Activated CD4-positive, alpha-beta T cell treated with anti-CD3 and anti-CD28 coated beads for 36 hours (primary cell): ENCODE results near the gene SIDT2. TPM values are rescaled to one million over a fixed set of nuclear protein-coding genes. Genes with fewer than 3 reads are reported as not detected.

Source experiments
- ATAC-seq: fragments of 200-7000 bp; cut with Tn5 transposase; one replicate; pipeline ENCODE4 v1.10.0; 2021; ENCODE audit warnings: mild to moderate bottlenecking, moderate library complexity
- CTCF ChIA-PET: fragments of 350-600 bp; sonication (Branson Sonifier 250); formaldehyde crosslinking; loops from one replicate; lab custom pipeline; 2021; ENCODE audit warnings: antibody characterized with exemption; lab: Charles Lee
- POLR2A ChIA-PET: fragments of 350-600 bp; sonication (Branson Sonifier 250); formaldehyde crosslinking; loops from one replicate; lab custom pipeline; 2021; ENCODE audit warnings: antibody characterized with exemption, inconsistent platforms; lab: Charles Lee
- DNase-seq: peaks from one replicate; pipeline ENCODE4 v3.0.0-alpha.2; 2020
- H3K27ac Mint-ChIP-seq: one replicate; pipeline ENCODE4 v1.8.0; 2021; ENCODE audit warnings: mixed read lengths
- H3K27me3 Mint-ChIP-seq: one replicate; pipeline ENCODE4 v1.8.0; 2021; ENCODE audit warnings: mixed read lengths
- H3K36me3 Mint-ChIP-seq: one replicate; pipeline ENCODE4 v1.8.0; 2021; ENCODE audit warnings: low read depth, mixed read lengths
- H3K4me1 Mint-ChIP-seq: one replicate; pipeline ENCODE4 v1.8.0; 2021; ENCODE audit warnings: mixed read lengths
- H3K4me3 Mint-ChIP-seq: one replicate; pipeline ENCODE4 v1.8.0; 2021; ENCODE audit warnings: mild to moderate bottlenecking, moderate library complexity, mixed read lengths
- H3K9me3 Mint-ChIP-seq: one replicate; pipeline ENCODE4 v1.8.0; 2021; ENCODE audit warnings: low read depth, mixed read lengths
- intact Hi-C, 2 experiments: fragments of 100-400 bp; cut with DNase I in 1 of 2; cut with micrococcal nuclease in 1 of 2; formaldehyde crosslinking; loops; one replicate each; pipeline versions ENCODE4 v1.14.2 to v1.15.1; 2022 to 2024; cut with DNase I, micrococcal nuclease
- total RNA-seq, 2 experiments: library from RNA; stranded (reverse); gene quantifications; one replicate each; pipeline ENCODE4 v1.2.3, GENCODE V29; 2021

The SIDT2 gene
- total RNA-seq, 2 experiments from 2014 or later, result 21.5 to 23.7 TPM

- intact Hi-C loops, result no loop called here
- H3K27ac Mint-ChIP-seq, result no peak overlapping the region
- peaks cover 3% of the 10 kb centered on the region for H3K36me3 Mint-ChIP-seq
- no peak overlapping the region for H3K4me3 Mint-ChIP-seq
- no peaks in the 10 kb centered on the region for H3K9me3 Mint-ChIP-seq
- H3K4me1 Mint-ChIP-seq, result no peaks in the 10 kb centered on the region
- ATAC-seq (no peak), DNase-seq (no peak)
- no peaks in the 10 kb centered on the region for H3K27me3 Mint-ChIP-seq
- ChIA-PET POLR2A (no interaction called here), CTCF (no interaction called here)
These were observed 18.5 kb downstream of the SIDT2 start for GRCh38 chr11:117197006-117197405.

GRCh38 chr11:117197516-117198456, 19.2 kb downstream of the SIDT2 start:
- DNase-seq (no peak), ATAC-seq (no peak)
- Mint-ChIP-seq H3K4me1 (no peaks in the 10 kb centered on the region), H3K27ac (no peak overlapping the region), H3K4me3 (no peak overlapping the region), H3K36me3 (peaks cover 3% of the 10 kb centered on the region), H3K9me3 (no peaks in the 10 kb centered on the region), H3K27me3 (no peaks in the 10 kb centered on the region)
- ChIA-PET POLR2A (no interaction called here), CTCF (interaction anchor here (0.7 kb wide), 1 partner anchor 16 kb away, joined by 3 read pairs; no protein-coding TSS in a partner anchor)
- intact Hi-C loops, result no loop called here

GRCh38 chr11:117198613-117199012, 20.1 kb downstream of the SIDT2 start:
- Mint-ChIP-seq H3K4me1 (no peaks in the 10 kb centered on the region), H3K4me3 (no peak overlapping the region), H3K27ac (no peak overlapping the region), H3K36me3 (peaks cover 3% of the 10 kb centered on the region), H3K9me3 (no peaks in the 10 kb centered on the region), H3K27me3 (no peaks in the 10 kb centered on the region)
- ChIA-PET CTCF (interaction anchor here (0.7 to 1.1 kb wide), 2 partner anchors 15 to 28 kb away, joined by 3 read pairs; no protein-coding TSS in a partner anchor), POLR2A (no interaction called here)
- DNase-seq (no peak), ATAC-seq (no peak)
- intact Hi-C loops, result no loop called here

GRCh38 chr11:117199053-117199915, 20.7 kb downstream of the SIDT2 start, which contains the start of gene TAGLN:
Gene TAGLN, plus strand, starts transcription at chr11:117199370. Its CDS starts 3,644 bp downstream, at chr11:117203014.
- ATAC-seq, result peak; percentile 25
- H3K36me3 Mint-ChIP-seq, result peaks cover 6% of the 10 kb centered on the region
- CTCF ChIA-PET, result interaction anchor here (1.1 kb wide), 1 partner anchor 27 kb away, joined by 3 read pairs; no protein-coding TSS in a partner anchor
- POLR2A ChIA-PET, result interaction anchor here (0.5 kb wide), 1 partner anchor 12 kb away, joined by 4 read pairs; no protein-coding TSS in a partner anchor
- H3K4me3 Mint-ChIP-seq, result no peak within 1 kb of the TSS
- no peak for DNase-seq
- H3K9me3 Mint-ChIP-seq, result no peaks in the 10 kb centered on the region
- no peak within 1 kb of the TSS for H3K27ac Mint-ChIP-seq
- no peaks in the 10 kb centered on the region for H3K27me3 Mint-ChIP-seq
- no peaks in the 10 kb centered on the region for H3K4me1 Mint-ChIP-seq
- intact Hi-C loops, result no loop called here

- no peak overlapping the region for H3K27ac Mint-ChIP-seq
- H3K4me3 Mint-ChIP-seq, result no peak overlapping the region
- peaks cover 11% of the 10 kb centered on the region for H3K36me3 Mint-ChIP-seq
- intact Hi-C loops, result no loop called here
- ChIA-PET POLR2A (interaction anchor here (0.5 kb wide), 1 partner anchor 11 kb away, joined by 4 read pairs; no protein-coding TSS in a partner anchor), CTCF (interaction anchor here (1.1 kb wide), 1 partner anchor 26 kb away, joined by 3 read pairs; no protein-coding TSS in a partner anchor)
- DNase-seq (no peak), ATAC-seq (no peak)
- H3K9me3 Mint-ChIP-seq, result no peaks in the 10 kb centered on the region
- no peaks in the 10 kb centered on the region for H3K27me3 Mint-ChIP-seq
- no peaks in the 10 kb centered on the region for H3K4me1 Mint-ChIP-seq
These were observed 21.6 kb downstream of the SIDT2 start for GRCh38 chr11:117199916-117200812.

GRCh38 chr11:117200813-117201657, 22.5 kb downstream of the SIDT2 start:
- no peak for DNase-seq
- ATAC-seq, result no peak
- no peaks in the 10 kb centered on the region for H3K4me1 Mint-ChIP-seq
- POLR2A ChIA-PET, result no interaction called here
- no peaks in the 10 kb centered on the region for H3K9me3 Mint-ChIP-seq
- H3K36me3 Mint-ChIP-seq, result peaks cover 13% of the 10 kb centered on the region
- CTCF ChIA-PET, result interaction anchor here (0.6 to 1.0 kb wide), 4 partner anchors 23 to 441 kb away, joined by 3 to 4 read pairs (median 3); partner anchors contain the start of gene SIDT2
- H3K27me3 Mint-ChIP-seq, result no peaks in the 10 kb centered on the region
- no peak overlapping the region for H3K27ac Mint-ChIP-seq
- intact Hi-C loops, result no loop called here
- H3K4me3 Mint-ChIP-seq, result no peak overlapping the region

GRCh38 chr11:117201658-117202305, 23.2 kb downstream of the SIDT2 start:
- H3K4me3 Mint-ChIP-seq, result no peak overlapping the region
- no peaks in the 10 kb centered on the region for H3K4me1 Mint-ChIP-seq
- ChIA-PET CTCF (interaction anchor here (0.6 to 1.0 kb wide), 4 partner anchors 9 to 25 kb away, joined by 3 read pairs; partner anchors contain the start of gene SIDT2), POLR2A (no interaction called here)
- intact Hi-C loops, result no loop called here
- no peak for ATAC-seq
- H3K9me3 Mint-ChIP-seq, result no peaks in the 10 kb centered on the region
- H3K36me3 Mint-ChIP-seq, result peaks cover 14% of the 10 kb centered on the region
- H3K27me3 Mint-ChIP-seq, result no peaks in the 10 kb centered on the region
- H3K27ac Mint-ChIP-seq, result no peak overlapping the region
- no peak for DNase-seq

GRCh38 chr11:117202386-117203068, 24.0 kb downstream of the SIDT2 start:
- ATAC-seq (no peak), DNase-seq (no peak)
- Mint-ChIP-seq H3K9me3 (no peaks in the 10 kb centered on the region), H3K36me3 (peaks cover 14% of the 10 kb centered on the region), H3K4me1 (no peaks in the 10 kb centered on the region), H3K4me3 (no peak overlapping the region), H3K27me3 (no peaks in the 10 kb centered on the region), H3K27ac (peak overlapping the region; percentile 8)
- ChIA-PET POLR2A (interaction anchor here (0.6 kb wide), 1 partner anchor 63 kb away, joined by 3 read pairs; no protein-coding TSS in a partner anchor), CTCF (interaction anchor here (0.9 kb wide), 2 partner anchors 10 to 13 kb away, joined by 3 read pairs; no protein-coding TSS in a partner anchor)
- intact Hi-C loops, result no loop called here

- Mint-ChIP-seq H3K27me3 (no peaks in the 10 kb centered on the region), H3K4me1 (no peaks in the 10 kb centered on the region), H3K9me3 (no peaks in the 10 kb centered on the region), H3K27ac (peak overlapping the region; percentile 8), H3K4me3 (no peak overlapping the region), H3K36me3 (peaks cover 14% of the 10 kb centered on the region)
- ATAC-seq (no peak), DNase-seq (no peak)
- ChIA-PET CTCF (interaction anchor here (0.9 kb wide), 1 partner anchor 12 kb away, joined by 3 read pairs; no protein-coding TSS in a partner anchor), POLR2A (interaction anchor here (0.6 kb wide), 1 partner anchor 64 kb away, joined by 3 read pairs; no protein-coding TSS in a partner anchor)
- intact Hi-C loops, result no loop called here
These were observed 24.5 kb downstream of the SIDT2 start for GRCh38 chr11:117203069-117203407.
